DMS53 treated with DMSO at 0.1 percent for 48 hours (cell line): ENCODE measurements around the gene RASAL3.
A peak's percentile ranks its signal among the peaks of the same experiment; 100 is the strongest.

Source experiments
- DNase-seq: peaks from one replicate; lab custom pipeline; 2025; ENCODE audit not compliant: unreplicated experiment; lab: John Stamatoyannopoulos, UW

The RASAL3 gene

DNA sequence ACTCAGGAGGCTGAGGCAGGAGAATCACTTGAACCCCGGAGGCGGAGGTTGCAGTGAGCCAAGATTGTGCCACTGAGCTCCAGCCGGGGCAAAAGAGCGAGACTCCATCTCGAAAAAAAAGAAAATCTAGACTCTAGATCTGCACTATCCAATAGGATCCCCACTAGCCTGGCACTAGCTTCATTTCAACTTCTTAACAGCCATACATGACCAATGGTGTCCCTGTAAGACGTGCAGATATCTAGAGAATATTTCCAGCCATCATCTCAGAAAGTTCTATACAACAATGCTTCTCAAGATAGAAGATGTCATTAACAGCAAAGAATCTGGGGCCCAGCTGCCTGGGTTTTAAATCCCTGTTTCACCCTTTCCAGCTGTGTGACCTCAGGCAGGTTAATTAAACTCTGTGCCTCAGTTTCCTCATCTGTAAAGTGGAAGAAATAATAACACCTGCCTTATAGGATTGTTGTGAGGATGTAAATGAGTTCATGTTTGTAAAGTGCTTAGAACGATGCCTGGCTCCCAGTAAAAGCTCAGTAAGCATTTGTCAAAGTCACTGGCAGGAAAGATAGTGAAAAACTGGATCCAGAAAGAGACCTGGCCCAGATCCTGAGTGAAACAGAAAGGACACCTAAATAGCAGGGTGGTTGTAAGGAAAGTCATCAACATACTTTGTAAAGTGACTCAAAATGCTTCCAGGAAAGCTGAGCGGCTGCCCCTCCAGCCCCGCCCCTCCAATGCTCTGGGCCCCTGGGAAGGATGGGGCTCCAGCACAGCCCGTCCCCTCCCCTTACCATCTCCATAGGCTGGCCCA lies 28.1 kb downstream of the RASAL3 start:
- no peak for DNase-seq

DNA sequence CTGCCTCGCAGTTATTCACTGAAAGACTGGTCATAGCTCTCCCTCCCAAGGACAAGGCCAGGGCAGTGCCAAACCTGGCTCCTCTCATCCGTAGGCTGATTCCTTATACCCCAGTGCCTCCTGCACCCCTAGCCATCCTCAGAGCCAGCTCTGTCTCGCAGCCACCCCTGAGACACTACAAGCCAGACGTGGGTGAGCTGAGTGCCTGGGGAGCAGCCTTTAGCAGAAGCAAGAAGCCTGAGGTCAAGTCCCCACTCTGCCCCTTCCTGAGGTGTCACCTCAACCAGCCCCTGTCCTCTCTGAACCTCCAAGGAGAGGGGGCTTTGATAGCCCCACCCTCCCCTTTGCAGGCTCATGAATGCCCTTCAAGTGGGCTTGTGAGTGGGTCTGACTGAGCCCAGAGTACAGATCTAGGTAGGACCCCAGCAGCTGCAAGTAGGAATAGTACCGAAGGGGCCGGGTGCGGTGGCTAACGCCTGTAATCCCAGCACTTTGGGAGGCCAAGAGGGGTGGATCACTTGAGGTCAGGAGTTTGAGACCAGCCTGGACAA lies 30.8 kb downstream of the RASAL3 start:
- no peak for DNase-seq

DNA sequence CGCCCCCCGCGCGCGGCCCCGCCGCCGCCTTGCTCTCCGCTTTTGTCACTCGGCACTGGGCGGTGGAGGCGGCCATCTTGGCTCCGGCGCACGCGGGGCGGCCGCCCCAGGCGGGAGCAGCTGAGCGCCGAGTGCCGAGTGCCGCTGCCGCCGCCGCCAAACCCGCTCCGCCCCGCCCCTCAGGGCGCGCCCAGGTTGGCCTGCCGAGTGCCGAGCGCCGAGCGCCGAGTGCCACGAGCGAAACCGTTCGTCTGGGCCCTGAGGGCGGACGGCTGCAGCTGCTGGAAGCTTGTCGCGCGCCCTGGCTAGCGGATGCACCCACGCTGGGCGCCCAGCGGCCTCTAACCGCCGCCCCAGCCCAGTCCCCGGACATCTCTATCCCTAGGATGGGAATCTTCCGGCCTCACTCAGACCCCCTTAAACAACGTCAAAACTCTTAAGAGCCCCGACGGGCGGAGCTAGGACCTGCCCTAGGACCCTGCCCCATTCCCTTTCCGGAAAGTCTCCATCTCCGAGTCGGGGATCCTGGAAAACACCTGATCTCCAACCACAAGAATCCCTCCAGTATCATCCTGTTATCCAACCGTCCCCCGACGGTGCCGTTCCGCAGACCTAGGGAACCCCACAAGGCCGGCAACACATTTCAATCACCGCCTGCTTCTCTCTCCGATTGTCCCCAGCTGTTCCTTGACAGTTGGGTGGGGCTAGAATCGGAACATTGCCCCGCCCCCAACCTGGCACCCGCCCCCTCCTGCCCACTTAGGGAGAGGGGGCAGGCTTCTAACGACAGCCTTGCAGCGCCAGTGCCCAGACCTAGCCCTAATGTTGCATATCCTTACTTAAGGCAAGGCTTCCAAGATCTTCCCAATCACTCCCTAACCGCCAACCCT lies 31.5 kb downstream of the RASAL3 start:
- peak; percentile 68 for DNase-seq

DNA sequence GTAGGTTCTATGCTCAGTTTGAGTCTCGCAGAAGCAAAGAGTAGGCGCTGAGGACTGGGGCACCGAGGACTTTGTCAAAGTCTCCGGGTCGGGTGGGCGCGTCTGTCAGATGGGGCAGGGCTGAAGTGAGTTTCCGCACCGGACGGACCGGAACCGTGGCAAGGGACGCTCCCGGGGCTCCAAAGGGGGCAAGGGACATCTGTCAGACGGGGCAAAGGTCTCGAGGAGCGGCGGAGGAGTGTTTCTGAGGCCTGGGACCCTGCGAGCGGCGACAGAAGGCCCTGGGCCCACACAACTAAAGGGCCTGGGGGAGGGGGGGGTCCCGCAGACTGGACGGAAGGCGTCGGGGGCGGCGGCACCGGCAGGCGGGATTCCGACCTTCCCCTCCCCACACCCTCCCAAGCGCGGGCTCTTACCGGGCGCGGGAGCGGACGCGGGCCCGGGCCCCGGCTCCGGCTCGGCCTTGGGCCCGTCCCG lies 32.3 kb downstream of the RASAL3 start:
- no peak for DNase-seq

DNA sequence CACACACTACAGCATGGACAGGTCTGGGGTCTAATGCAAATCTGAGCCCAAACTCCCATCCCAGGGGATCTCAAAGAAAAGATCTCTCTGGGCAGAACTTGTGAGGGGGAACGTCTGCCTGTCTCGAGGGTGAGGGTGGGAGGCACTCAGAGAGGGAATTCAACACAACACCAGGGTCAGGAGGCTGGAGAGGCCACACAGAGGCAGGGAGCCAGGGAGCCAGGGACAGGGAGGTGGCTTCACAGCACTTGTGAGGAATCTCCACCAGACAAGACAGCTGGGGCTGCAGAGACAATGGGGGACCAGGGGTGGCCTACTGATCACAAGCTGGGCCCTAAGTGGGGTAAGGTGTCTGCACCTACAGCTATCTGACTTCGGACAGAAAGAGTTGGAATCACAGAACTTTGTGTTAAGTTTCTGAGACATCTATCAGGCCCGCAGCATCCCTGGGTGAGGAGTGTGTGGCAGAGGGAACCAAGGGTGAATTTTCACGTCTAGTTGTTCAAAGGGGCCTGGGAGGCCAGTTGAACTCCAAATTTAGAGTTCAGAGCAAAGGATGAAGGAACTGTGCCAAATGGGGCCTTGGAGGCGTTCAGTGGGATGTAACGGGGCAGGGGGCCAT lies 32.8 kb downstream of the RASAL3 start:
- no peak for DNase-seq

DNA sequence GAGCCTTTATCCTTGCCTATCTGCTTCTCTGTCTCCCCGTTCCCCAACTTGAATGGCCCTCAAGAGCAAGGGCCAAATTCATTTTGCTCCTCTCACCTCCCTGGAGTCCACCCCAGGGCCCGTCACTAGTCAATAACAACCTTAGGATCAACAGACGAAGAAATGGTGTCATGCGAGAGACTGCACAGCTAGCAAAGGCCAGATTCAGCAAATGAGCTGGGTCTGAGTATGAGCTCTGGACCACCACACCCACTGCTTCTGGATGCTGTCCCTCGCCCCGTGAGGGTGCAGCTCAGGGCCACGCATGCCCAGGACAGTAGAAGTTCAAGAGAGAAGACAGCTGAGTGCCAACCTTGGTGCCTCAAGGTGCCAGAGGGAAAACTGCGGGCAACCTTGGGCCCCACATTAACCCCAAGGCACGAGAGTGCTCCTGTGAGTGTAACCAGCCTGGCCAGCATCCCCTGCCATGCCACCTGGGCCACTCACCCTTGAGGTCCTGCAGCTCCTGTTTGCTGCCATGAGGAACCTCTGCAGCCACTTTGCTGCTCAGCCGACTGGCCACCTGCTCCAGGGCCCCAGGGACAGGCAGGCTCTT lies 33.7 kb downstream of the RASAL3 start:
- no peak for DNase-seq

DNA sequence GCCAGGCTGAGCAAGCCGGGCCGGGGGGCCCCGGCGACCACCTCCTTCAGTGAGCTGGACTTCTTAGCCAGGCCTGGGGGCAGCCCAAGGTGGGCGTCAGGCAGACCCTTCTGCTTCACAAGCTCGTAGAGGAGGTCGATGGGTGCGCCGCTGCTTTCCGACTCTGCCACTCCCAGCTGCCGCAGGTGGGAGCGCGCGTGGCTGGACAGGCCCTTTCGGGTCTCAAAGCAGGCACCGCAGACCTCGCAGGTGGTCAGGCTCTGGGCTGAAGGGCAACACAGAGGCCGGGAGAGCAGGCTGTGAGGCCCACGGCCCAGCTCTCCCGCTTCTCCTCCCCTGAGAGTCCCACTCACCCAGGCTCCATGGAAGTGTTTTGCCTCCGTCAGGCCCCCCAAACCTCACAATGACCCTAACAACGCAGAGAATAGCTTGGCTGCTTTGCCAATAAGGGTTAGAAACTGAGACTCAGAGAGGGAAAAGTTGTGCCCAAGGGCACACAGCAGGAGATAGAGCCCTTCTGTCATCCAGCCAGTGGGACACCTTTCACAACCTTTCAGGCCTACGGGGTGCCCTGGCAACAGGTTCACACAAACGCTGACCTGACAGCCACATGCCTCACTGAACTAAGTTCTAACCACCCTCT lies 34.4 kb downstream of the RASAL3 start:
- no peak for DNase-seq

DNA sequence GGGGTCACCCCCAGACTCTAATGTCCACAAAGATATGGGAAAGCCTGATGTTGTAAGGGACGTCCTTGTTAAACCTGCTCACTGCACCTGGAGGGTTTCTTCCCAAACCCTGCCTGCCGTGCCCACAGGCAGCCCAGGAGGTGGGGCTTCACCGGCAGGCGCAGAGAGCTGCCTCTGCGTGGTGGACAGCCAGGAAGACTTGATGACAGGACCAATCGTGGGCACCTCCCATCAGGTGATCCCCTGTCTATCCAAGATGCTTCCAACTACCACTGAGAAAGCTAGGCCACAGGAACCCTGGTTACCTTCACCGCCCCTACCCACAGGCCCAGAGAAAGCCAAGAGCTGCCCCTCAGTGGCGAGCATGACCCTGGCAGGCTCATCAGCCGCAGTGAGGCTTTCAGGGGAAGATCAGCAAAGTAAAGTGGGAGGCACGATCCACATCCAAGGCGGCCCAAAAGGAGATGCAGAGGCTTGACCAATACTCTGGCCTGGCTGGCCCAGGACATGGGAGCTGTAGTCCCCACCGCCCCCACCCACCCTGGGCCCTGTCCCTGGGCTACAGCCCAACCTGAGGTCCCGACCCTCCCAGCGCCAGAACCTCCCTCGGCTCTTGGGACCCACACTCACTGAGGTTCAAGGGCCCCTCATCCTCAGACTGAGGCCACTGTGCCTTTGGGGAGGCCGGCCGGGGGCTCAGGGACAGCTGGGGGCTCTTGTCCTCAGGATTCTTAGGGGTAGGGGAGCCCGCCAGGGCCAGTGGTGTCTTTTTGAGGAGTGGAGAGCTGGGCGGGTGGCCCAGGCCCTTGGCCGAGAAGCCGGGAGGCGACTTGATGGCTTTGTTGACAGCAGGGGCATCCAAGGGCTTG lies 35.2 kb downstream of the RASAL3 start:
- no peak for DNase-seq

DNA sequence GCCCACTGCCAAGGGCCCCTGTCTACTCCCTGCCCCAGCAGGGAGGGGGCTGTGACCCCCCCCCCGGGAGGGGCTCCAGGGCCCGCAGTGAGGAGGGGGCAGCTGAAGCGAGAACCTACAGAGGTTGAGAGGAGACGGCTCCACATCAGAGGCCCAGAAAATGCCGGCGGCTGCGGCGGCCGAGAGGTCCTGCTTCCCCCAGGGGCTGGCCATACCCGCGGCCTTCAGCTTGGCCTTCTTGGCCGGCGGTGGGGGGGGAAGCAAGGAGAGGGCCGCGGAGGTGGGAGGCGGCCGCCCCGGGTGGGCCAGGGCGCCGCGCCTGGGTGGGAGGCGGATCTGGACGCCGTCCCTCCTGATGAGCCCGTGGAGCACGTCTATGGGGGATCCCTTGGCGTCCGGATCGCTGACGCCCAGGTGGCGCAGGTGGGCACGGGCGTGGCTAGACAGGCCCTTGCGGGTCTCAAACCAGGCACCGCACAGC lies 36.3 kb downstream of the RASAL3 start:
- no peak for DNase-seq

DNA sequence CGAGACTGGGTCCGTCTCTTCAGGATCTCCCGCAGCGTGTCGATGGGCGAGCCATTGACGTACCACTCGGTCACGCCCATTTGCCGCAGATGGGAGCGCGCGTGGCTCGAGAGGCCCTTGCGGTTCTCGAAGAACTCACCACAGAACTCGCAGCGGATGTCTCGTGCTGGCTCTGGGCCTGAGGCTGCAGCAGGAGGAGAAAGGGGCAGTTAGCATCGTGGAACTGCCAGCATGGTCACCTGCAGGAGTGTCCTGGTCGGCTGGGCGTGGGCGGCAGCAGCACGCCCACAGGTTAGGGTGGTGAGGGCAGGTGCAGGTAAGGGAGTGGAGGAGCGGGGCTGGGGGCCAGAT lies 37.0 kb downstream of the RASAL3 start:
- DNase-seq: no peak

DNA sequence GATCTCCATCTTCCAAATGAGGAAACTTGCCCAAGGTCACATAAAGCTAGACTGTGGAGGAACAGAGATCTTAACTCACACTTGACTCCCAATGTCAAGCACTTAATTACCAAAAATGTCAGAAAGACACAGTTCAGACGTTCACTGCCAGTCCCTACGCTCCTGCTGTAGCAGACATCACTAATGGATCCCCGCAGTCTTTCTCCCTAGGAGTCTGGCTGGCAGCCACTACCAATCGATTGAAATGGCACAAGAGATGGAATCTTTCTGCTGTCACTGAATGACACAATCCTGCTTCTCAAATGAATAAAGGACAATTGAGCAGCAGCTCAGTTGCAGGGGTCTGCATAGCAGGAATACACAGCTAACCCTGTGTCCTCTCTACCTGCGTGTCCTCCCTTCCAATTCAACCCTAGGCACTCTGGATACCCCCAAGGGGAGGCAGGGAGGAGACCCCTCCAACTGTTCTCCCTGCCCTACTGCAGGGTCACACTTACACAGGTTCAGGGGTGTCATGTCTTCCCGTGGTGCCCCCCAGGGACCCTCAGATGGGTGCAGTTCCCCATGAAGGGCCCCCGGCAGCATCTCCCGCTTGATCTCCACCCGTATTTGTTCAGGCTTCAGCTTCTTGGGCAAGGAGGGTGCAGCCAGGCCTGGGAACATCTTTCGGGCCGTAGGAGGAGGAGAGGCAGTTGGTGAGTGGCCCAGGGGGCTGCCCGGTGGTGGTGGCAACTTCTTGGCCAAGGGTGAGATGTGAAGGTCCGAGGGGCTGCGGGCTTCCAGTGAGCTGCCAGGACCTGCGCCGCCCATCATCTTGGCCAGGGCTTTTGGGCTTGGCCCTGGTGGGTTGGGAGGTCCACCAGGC lies 37.6 kb downstream of the RASAL3 start:
- no peak for DNase-seq

DNA sequence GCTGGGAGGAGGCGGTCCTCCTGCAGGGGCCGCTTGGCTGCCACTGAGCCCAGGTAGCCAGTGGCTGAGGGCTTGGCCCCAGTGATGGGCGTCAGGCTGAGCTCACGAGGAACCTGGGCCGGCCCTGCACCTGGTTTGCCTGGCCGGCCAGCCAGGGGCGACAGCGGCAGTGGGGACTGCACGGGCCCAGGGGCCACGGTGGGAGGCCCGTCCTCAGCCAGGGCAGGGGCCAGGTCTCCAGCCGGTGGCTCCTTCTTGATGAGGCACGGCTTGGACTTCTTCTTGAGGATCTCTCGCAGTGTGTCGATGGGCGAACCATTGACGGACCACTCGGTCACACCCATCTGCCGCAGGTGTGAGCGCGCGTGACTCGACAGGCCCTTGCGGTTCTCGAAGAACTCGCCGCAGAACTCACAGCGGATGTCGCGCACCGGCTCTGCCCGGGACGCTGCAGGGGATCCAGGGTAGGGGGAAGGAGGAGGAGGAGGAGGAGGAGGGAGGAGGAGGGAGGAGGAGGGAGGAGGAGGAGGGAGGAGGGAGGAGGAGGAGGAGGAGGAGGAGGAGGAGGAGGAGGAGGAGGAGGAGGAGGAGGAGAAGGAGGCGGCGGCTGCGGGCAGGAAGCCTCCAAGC lies 38.9 kb downstream of the RASAL3 start:
- no peak for DNase-seq

DNA sequence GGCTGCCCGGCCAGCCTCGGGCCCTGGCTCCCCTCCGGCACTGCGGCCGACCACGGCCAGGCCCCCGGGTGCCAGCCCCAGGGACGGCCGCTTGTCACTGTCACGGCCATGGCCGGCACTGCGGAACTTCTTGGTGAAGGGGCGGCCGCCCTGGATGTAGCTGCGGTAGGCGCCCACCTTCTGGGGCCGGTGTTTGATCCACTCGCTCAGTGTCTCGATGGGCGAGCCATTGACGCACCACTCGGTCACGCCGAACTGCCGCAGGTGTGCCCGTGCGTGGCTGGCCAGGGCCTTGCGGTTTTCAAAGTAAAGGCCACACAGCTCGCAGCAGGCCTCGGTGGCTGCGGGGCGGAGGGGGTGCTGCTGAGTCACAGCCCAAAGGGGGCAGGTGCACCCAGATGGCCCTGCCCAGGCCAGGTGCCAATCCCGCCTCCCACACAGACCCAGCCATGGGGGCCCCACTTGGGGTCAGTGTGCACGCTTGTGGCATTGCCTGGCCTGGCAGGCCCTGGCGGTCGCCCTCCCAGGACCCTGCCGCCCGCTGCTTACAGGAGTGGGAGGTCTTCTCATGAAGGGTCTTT lies 39.6 kb downstream of the RASAL3 start:
- no peak for DNase-seq

DNA sequence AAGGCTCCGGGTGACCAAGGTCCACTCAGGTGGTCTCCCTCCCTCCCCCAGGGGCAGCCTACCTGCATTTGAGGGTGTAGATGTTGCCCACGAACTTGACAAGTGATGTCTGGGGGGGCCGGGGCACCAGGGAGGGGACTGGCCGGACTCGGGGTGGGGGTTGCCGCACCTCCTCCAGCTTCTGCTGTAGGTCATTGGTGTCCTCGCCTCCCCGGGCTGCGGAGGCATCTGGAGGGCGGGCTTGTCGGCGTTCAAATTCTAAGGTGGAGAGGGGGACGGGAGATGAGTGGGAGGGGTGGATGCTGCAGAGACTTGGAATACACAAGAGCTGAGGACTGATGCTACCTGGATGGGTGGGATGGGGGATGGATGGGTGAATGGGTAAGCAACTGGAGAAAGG lies 40.2 kb downstream of the RASAL3 start:
- no peak for DNase-seq

DNA sequence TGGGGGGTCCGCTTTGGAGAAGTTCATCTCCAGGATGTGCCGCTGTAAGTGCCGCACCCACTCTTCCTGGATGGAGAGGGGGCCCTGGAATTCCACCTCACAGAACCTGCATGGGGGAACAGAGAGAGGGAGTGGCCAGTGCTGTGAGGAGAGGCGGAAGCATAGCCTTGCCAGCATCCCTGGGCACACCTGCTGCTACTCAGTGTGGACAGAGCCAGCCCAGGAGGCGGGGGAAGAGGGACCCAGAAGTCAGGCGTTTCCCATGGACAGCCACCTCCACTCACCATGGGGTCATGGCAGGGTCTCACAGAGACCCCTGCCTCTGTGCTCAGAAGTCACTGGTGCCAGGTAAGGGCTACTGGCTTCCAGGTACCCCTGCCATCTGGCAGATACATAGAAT lies 41.2 kb downstream of the RASAL3 start:
- no peak for DNase-seq

DNA sequence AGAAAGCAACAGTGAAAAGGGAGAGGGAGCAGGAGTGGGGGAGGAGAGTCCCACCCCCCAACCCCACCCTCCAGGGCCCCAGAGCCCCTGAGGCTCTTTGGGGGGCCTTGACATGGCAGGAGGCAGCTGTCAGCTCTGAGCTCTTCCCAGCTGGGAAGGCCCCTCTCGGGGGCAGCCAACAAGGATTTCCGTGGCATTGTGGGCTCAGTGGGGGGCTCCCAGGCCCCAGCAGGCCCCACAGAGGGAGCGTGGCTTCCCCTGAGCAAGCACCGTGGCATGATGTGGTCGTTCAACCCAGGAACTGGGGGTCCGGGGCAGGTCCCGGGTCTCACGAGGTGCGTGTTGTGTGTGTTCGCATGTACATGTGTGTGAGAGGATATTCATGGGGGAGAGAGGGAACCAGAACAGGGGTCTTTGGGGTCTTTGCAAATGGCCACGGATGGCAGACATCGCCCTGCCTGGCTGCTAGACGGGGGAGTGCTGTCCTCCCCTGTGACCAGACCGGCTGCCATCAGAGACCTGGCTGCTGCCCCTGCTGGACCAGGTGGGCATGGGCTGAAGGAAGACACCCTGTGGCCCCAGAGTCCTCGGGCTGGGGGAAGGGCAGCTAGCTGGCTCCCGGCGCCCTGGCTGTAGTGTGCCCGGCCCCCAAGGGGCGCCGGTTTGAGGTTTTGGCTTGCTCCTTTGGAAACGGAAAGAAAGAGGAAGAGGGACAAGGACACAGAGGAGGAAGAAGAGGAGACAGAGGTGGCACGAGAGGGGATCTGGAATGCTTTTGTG lies 41.9 kb downstream of the RASAL3 start:
- DNase-seq: no peak

DNA sequence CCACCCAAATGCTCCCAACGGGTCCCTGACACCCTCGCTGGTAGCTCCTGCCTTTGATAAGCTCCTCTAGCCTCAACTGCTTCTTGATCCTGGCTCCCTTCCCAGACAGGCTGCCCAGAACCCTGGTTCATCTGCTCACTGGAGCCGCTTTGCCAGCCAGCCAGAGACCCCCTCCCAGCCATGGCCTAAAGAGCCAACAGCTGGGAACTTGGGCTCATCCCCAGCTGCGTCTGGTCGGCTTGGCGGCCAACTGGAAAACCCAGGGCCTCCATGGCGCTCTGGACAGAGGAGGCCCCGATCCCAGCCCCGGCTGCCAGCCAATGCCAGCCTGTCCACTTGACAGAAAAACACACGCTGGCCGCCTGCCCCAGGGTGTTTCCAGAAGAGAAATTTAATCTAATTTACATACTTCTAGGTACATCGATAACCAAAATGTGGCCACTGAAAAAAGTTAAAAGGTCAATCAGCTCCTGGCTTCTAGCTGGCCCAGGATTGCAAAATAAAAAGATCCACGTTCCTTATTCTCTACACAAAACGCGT lies 42.6 kb downstream of the RASAL3 start:
- DNase-seq: no peak
